NCI-H446 (cell line): ENCODE results near the gene GUF1.

Experiments used
- DNase-seq, 2 experiments: peaks; one replicate each; lab custom pipeline; 2025; lab: John Stamatoyannopoulos, UW

The GUF1 gene, protein sequence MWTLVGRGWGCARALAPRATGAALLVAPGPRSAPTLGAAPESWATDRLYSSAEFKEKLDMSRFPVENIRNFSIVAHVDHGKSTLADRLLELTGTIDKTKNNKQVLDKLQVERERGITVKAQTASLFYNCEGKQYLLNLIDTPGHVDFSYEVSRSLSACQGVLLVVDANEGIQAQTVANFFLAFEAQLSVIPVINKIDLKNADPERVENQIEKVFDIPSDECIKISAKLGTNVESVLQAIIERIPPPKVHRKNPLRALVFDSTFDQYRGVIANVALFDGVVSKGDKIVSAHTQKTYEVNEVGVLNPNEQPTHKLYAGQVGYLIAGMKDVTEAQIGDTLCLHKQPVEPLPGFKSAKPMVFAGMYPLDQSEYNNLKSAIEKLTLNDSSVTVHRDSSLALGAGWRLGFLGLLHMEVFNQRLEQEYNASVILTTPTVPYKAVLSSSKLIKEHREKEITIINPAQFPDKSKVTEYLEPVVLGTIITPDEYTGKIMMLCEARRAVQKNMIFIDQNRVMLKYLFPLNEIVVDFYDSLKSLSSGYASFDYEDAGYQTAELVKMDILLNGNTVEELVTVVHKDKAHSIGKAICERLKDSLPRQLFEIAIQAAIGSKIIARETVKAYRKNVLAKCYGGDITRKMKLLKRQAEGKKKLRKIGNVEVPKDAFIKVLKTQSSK

DNA sequence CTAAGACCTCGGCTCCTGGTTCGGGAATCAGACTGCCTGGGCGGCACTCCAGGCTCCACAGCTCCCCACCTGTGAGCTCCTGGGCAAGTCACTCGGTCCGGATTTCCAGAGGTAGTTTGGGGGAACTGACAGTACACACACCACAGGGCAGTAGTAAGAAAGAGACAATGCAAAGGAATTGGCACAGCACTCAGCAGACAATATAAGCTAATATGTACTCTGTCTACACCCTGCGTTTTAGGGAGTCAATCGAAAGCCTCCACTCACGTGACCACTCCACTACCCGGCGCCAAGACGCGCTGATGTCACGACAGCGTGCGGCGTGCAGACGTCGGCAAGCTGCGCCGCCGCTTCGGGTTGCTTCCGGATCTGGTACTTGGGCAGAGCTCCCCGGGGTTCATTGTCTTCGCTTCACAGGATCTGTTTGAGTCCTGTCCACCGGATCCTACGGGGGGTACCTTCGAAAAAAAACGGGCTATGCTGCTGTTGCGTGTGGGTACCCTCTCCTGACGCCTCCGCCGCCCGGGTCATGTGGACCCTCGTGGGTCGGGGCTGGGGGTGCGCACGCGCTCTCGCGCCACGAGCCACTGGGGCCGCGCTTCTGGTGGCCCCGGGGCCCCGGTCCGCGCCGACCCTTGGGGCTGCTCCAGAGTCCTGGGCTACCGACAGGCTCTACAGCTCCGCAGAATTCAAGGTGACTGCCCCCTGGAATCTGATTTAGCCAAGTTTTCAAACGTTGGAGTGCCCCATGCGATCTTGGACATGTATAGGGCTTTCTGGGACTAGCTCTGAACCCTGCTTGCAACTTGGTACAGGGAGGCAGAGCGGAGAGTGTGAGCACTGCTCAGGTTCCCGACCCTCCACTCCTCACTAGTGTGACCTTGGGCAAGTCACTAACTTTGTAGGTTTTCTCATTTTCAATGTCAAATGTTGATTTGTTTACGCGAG is at the start of gene GUF1:
TSS of gene GUF1 (plus strand) at position 327 of the 948 bp plus-strand sequence. CDS start at position 530, 203 bp downstream.
- peak; percentile 81 to 93 for DNase-seq

DNA sequence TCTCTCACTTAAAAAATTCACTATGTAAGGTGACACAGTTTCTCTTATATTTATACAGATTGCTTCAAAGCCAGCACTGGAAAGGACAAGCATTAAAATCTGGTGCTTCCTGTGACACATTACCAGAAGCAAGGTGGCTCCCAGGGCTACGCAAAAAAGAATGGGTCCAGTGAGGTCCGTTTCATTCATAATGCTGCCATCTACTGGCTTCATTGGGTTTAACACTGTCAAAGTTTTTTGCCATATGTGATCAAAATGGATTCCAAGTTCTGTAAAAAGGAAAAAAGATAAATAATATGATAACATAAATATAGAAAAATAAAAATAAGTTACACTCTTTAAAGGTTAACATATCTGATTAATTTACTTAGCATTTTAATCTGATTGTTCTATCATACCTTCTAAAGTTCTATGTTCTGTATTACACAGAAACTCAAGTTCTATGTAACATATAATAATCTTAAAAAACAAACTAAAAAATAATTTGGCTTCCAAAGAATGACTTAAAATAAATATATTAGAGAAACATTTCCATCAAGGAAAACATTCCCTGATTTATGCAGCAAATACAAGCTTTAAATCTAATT is 48.8 kb upstream of the GUF1 start:
- DNase-seq = peak; percentile 39 to 88

DNA sequence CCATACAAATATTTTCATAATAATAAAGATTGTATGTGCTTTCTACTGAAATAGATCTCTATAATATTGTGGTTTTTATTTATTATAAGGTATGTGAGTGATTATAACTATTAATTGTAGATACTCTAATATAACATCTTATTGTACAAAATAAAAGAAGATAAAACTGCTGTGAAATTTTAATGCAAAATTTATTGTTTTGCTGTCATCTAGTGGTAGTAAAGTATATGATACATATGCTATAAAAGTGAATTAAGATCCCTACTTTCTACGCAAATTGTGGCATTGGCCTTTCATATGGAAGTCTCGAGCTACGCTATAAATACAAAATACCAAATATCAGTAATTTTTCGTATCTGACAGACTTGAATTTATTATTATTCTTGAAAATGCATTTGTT is 46.1 kb upstream of the GUF1 start:
- no peak for DNase-seq

DNA sequence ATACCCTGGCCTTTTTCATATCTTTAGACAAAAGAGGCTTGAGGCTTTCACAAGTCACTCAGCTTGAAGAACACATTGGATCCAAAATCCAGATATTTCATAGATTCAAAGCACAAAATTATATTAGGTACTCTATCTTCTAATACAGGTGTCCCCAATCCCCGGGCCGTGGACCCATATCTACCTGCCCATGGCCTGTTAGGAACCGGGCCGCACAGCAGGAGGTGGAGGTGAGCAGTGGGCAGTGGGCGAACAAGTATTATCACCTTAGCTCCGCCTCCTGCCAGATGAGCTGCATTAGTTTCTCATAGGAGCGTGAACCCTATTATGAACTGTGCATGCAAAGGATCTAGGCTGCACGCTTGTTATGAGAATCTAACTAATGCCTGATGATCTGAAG is 45.5 kb upstream of the GUF1 start:
- DNase-seq = no peak

DNA sequence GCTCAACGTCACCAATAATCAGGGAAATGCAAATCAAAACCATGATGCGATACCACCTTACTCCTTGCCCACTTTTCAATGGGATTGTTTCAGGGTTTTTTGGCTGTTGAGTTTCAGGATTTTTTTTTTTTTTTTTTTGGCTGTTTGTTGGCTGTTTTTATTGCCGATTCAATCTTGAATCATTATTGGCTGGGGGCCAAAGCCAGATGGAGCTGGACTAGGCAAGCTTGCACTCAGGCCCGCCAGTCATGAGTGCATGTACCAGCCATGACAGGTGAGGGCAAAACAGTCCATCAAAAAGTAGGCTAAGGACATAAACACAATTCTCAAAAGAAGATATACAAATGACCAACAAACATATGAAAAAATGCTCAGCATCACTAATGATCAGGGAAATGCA is 40.1 kb upstream of the GUF1 start:
- DNase-seq = peak; percentile 59 to 87

DNA sequence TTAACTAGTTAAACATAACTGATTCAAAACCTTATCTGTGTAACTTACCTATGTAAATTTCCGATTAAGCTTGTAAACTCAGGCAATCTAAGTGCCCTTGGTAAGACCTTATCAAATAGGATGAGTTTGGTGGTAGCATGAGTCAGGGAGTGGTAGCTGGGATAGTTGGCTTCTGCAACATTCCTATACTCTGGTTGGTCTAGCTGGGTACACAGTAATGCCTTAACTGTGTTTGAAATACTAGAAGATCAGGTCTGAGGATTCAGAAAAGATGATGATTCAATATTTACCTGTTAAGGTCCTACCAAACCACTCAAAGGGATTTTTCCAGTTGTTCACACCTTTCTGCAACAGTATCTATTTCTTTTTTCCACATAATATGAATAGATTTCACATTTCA is 32.1 kb upstream of the GUF1 start:
- no peak for DNase-seq

DNA sequence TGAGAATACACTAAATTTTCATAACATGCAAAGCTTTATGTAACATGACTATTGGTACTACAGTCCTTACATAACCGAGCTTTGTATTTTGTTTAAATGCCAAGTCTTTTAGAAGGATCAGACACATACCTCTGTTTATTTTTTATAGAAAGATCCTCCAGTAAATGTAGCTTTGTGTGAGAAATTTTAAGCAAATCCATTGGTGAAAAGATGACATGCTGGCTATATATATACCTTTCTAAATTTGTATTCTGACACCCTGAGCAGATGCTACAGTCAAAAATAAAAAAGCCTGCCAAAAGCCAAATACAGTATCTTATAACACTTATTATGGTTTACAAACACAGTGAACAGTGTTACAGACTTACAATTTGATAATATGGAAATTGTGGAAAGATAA is 26.8 kb upstream of the GUF1 start, which contains the start of gene YIPF7:
TSS of gene YIPF7 (minus strand) at position 201 of the 400 bp plus-strand sequence. CDS start 1,525 bp downstream, outside the sequence.
- peak in 1 of 2 experiments; percentile 32 for DNase-seq

DNA sequence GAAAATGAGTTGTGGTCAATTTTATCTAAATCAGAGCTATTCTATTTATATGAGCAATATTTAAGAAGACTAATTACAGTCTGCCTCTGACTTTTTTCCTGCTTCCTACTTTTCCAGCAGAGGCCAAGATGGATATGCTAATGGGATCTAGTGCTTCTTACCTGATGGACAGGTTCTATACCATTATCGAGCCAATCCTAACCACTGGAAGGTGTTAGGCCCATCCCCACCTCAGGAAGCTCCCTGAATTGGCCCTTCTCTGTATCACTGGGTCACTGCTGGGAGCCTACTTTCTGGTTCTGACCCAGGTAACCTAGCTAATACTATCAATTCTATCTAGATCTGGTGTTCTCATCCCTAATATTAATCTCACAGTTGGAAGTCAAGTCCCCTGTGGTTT is 26.2 kb upstream of the GUF1 start:
- DNase-seq = no peak

DNA sequence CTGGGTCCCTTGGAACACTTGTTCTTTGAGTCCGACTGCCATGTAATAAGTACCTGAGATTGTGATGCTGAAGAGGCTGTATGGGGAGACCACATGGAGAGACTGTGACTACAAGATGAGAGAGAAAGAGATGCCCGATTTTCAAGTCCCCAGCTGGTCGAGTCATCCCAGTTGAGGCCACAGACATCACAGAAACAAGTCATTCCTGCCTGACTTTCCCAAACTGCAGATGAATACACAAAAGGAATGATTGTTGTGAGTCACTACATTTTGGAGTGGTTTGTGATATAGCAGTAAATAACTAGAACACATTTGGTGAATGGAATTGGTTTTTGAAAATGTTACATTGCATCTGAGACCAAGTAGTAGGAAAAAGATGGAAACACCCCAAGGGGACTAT is 17.8 kb upstream of the GUF1 start:
- no peak for DNase-seq

DNA sequence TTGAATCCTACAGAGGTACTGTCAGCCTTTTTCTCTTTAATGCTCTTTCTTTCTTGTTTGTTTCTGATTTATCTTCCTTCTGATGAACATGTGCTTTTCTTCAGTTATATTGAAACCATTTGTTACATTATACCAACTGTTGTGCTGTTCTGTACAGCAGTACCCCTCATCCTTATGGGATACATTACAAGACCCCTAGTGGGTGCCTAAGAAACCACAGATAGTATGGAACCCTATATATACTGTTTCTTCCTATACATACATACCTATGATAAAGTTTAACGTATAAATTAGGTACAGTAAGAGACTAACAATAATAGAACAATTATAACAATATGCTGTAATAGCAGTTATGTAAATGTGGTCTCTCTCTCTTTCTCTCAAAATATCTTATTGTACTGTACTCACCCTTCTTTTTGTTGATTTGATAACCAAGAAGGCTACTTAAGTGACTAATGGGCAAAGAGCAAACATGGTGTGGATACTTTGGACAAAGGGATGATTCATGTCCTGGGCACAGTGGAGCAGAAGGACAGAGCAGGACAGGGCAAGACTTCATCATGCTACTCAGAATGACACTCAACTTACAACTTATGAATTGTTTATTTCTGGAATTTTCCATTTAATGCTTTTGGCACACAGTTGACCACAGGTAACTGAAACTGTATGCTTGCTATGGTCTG is 16.1 kb upstream of the GUF1 start:
- DNase-seq = no peak

DNA sequence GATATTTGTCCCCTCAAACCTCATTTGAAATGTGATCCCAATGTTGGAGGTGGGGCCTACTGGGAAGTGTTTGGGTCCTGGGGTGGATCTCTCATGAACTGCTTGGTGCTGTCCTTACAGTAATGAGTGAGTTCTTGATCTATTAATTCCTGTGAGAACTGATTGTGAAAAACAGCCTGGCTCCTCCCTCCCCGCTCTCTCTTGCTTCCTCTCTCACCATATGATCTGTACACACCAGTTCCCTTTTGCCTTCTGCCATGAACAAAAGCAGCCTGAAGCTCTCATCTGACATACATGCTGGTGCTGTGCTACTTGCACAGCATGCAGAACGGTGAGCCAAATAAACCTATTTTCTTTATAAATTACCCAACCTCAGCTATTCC is 15.6 kb upstream of the GUF1 start:
- DNase-seq = no peak

DNA sequence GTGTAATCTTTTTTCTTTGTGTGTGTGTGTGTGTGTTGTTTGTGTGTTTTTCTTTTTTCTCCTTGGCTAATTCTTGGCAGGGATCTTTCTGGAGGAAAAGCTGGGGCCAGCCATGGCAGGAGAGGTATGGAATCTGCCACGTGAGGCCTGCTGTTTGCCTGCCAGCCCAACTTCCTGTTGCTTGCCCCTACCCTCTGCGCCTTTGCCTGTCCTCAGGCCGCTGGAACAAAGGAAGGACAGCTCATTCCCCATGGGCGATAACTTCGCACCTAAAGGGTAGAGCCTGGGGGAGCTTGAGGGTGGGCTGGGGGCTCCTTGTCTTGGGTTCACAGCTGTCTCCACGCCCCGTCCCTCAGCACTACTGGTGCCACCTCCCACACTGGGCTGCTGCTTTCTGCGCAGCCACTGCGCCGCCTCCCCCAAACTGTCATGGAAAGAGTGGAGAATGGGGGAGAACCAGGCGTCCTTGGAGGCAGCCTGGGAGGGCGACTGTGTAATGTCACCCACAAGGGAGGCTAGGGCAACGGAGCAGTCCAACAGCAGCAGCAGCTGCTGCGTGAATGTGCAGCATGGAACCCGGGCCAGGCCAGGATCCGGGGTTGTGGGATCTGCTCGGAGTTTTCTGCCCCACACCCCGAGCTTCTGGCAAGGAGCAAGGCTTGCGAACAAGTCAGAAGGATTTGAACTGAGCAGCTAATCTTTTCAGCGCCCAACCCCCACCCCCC is 14.5 kb upstream of the GUF1 start:
- no peak for DNase-seq

DNA sequence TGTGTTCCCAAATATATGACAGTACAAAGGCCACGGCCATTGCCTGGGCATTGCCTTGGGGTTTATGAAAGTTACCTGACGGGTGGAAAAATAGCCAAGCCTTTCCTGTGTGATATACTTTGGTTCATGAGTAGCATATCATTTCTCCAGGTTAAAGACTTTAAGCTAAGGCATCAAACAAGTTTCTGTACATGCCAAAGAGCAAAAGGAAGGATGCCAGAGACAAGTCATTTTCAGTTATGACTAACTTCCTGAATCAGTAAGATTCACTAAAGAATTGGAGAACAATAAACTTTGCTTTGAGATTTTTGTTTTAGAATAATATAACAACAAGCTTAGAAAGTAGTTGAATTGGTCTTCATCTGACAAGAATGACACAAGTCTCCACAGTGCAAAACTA is 9.7 kb upstream of the GUF1 start:
- DNase-seq = no peak

DNA sequence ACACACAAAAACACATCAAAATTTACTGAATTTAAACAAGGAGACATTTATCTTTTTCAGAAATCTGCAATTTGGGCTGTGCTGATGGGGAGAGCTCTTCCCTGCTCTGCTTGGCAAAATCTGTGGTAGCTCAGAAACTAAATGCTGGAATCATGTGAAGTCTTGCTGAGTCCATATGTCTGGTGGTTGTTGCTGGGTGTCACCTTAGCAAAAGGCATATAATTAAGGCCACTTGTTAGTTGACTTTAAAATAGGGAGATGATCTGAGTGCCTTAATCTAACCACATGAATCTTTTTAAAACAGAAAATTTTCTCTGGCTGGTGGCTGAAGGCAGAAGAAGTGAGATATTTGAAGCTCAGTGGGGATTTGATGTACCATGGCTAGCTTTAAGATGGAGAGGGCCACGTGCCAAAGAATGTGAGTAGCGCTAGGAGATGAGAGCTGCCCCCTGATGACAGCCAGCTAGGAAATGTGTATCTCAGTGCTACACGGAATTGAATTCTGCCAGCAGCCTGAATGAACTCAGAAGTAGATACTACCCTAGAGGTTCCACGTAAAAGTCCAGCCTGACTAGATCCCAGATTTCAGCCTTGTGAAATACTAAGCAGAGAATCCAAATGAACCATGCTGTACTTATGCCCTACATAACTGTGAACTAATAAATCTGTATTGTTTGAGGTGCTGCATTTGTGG is 7.6 kb upstream of the GUF1 start:
- DNase-seq = peak; percentile 83 to 91

DNA sequence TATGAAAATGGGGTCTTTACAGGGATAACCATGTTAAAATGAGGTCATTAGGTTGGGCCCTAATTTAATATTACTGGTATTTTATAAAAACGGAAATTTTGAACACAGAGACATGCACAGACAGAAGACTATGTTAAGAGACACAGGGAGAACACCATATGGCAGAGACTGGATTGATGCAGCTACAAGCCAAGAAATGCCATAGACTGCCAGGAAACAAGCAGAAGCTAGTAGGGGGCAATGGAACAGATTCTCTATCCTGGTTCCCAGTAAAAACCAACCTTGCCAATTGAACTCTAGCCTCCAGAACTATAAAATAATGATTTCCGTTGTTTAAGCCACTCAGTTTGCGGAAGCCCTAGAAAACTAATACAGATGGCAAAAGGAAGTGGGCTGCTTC is 6.6 kb upstream of the GUF1 start:
- DNase-seq = peak; percentile 61 to 85

DNA sequence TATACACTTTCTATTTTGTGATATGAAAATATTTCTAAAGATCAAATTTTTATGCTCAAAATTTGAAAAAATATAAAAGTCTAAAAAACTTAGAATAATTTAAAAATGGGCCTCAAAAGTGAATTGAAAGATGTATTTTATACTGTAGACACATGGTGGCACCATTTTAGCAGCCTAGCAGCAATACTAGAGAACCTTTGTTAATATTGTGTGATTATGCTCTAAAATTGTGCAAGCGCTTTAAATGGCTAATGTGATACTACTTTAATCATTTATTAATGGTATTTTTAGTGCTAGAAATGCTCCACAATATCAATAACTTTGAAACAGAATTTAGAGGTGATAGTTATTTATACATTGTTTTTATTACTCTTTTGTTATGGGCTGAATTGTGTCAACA is 3.7 kb upstream of the GUF1 start:
- peak in 1 of 2 experiments; percentile 28 for DNase-seq

DNA sequence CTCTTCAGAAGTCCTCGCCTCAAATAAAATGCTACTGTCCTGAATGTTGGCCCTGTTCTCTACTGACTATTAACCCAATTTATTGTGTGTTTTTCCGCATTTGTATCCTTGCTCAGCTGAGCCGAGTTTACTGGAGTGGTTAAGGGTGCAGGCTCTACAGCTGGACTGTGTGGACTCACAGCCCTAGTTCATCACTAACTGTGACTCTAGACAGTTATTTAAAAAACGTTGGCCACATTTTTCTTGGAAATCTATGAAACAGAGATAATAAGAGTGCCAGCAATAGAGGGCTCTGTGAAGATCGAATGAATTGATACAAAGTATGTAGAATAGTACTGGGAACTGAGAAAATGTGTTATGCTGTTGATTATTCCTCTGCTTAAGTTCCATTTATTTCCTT is 2.9 kb upstream of the GUF1 start:
- DNase-seq = no peak

DNA sequence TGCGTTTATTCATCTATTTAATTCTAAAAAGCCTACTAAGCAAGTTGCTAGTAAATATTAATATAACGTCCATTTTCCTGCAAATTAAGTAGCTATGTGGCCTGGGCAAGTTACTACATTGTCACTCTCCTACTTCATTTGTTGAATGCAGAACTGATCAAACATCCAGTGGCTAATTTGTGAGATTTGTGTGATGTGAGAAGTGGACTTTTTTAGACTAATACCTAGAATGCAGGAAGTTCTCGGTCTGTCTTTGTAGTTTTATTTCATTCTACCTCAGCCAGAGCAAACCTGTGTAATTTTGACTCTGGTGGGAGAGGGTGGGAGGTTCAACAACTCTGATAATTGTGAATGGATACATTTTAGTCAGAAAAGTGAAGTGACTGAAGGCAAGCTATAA is 840 bp downstream of the GUF1 start:
- DNase-seq = no peak

DNA sequence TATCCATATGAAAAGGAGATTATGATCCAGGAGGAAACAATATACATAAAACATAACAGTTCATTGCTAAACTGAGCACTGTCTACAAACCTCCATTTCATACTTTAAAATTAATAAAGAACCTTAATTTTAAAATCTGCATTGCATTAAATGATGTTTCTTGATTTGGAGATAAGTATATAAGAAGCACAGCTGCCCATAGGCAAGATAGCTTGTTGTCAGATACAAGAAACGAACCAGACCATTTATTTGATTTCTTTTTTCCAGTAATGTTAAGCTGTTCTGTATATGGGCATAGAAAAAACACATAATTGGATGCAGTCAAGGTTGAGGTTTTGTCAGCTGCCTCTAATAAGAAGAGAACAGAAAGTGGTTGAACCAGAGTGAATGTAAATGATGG is 6.4 kb downstream of the GUF1 start:
- DNase-seq = no peak

DNA sequence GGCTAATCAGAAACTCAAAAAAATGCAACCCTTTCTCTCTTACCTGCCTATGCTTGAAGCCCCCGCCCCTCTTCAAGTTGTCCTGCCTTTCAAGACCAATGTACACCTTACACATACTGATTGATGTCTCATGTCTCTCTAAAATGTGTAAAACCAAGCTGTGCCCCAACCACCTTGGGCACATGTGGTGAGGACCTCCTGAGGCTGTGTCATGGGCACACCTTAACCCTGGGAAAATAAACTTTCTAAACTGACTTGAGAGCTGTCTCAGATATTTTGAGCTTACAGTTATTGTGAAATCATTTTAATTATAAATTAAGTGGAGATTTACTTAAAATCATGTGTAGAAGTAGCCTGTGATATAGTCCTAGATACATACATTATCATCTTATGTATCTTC is 22.2 kb downstream of the GUF1 start:
- DNase-seq = no peak
